Keratinocyte (primary cell): ENCODE data around the gene FN3K.

Experiments used
- CTCF ChIP-seq, 3 experiments: IDR thresholded peaks in 1 of 3; conservative IDR thresholded peaks in 1 of 3; optimal IDR thresholded peaks in 1 of 3; 2 replicates in 2 of 3; 3 replicates in 1 of 3; pipeline versions ENCODE3 to v1.5.1; 2011; ENCODE audit warnings: low read length in 3 of 3, mild to moderate bottlenecking in 3 of 3, moderate library complexity in 2 of 3, control low read depth in 1 of 3, inconsistent platforms in 1 of 3; ENCODE audit not compliant: insufficient read depth in 2 of 3; ENCODE audit errors: extremely low read depth in 1 of 3
- EZH2 ChIP-seq: IDR thresholded peaks from one replicate; pipeline ENCODE4 v1.6.1; 2012; ENCODE audit warnings: inconsistent platforms, mild to moderate bottlenecking, low read length, moderate library complexity

- TF ChIP-seq CTCF (optimal IDR thresholded peaks at IDR 0.05 in 1 of 3, IDR thresholded peaks at IDR 0.05 in 1 of 3, conservative IDR thresholded peaks at IDR 0.05 in 1 of 3; ENCODE audit: extremely low read depth in 1 of 3, insufficient read depth in 2 of 3, low read length in 3 of 3): no peak
- no peak for TF ChIP-seq EZH2
Measured at GRCh38 chr17:82687871-82688270, 47.5 kb upstream of the FN3K start.
